Measurements from ENCODE around the gene TBC1D8B. TPM values are rescaled to one million over a fixed set of nuclear protein-coding genes. Genes with fewer than 3 reads are reported as not detected.
"Not testable (repeated sequence)": the region's sequence is repeated elsewhere in the genome, so short reads cannot be mapped to it uniquely, and the experiment has no call there.

Gene TBC1D8B
- 1 to 10 TPM; 1.1 to 4.0 (median 3.1) TPM for polyA plus RNA-seq

GRCh38 chrX:106802388-106803275, at the start of gene TBC1D8B:
TSS of gene TBC1D8B (plus strand) at chrX:106802673. CDS start at chrX:106802854, 181 bp downstream.
- no peak within 1 kb of the TSS for H3K27ac ChIP-seq (ENCODE audit: low read depth, low read length)
- WGBS, 3 donors: 1 to 27% (median 1%) methylated on average over 23 to 36 of the region's 36 CpGs

- H3K27ac ChIP-seq (ENCODE audit: low read depth, low read length): not testable (repeated sequence)
- 46 to 100% (median 83%) methylated on average over 1 of the region's 1 CpG for WGBS, 3 donors
Measured at GRCh38 chrX:106769288-106769687, 33.2 kb upstream of the TBC1D8B start.

- 35 to 67% (median 53%) methylated on average over 2 of the region's 2 CpGs for WGBS, 3 donors
- no peak overlapping the region for H3K27ac ChIP-seq (ENCODE audit: low read depth, low read length)
Measured at GRCh38 chrX:106774981-106775380, 27.5 kb upstream of the TBC1D8B start.

- 25 to 58% (median 30%) methylated on average over 2 of the region's 2 CpGs for WGBS, 3 donors
- no peak overlapping the region for H3K27ac ChIP-seq (ENCODE audit: low read depth, low read length)
Measured at GRCh38 chrX:106780264-106780663, 22.2 kb upstream of the TBC1D8B start.

GRCh38 chrX:106780664-106781377, 21.7 kb upstream of the TBC1D8B start:
- WGBS, 3 donors: 24 to 47% (median 38%) methylated on average over 1 of the region's 1 CpG
- no peak overlapping the region for H3K27ac ChIP-seq (ENCODE audit: low read depth, low read length)

- H3K27ac ChIP-seq (ENCODE audit: low read depth, low read length): no peak overlapping the region
- 41 to 73% (median 58%) methylated on average over 7 of the region's 7 CpGs for WGBS, 3 donors
Measured at GRCh38 chrX:106783716-106784115, 18.8 kb upstream of the TBC1D8B start.

- 0% methylated on average over 1 of the region's 1 CpG for WGBS, 3 donors
- H3K27ac ChIP-seq (ENCODE audit: low read depth, low read length): no peak overlapping the region
Measured at GRCh38 chrX:106791495-106791894, 11.0 kb upstream of the TBC1D8B start.

GRCh38 chrX:106802063-106802387, 448 bp upstream of the TBC1D8B start:
- 2 to 29% (median 4%) methylated on average over 11 of the region's 11 CpGs for WGBS, 3 donors
- H3K27ac ChIP-seq (ENCODE audit: low read depth, low read length): no peak overlapping the region

GRCh38 chrX:106811131-106811910, 8.8 kb downstream of the TBC1D8B start:
- 65 to 79% (median 70%) methylated on average over 7 of the region's 7 CpGs for WGBS, 3 donors
- no peak overlapping the region for H3K27ac ChIP-seq (ENCODE audit: low read depth, low read length)

- 87 to 98% (median 98%) methylated on average over 5 of the region's 5 CpGs for WGBS, 3 donors
- not testable (repeated sequence) for H3K27ac ChIP-seq (ENCODE audit: low read depth, low read length)
Measured at GRCh38 chrX:106812930-106813329, 10.5 kb downstream of the TBC1D8B start.

- 95 to 99% (median 98%) methylated on average over 3 of the region's 3 CpGs for WGBS, 3 donors
- not testable (repeated sequence) for H3K27ac ChIP-seq (ENCODE audit: low read depth, low read length)
Measured at GRCh38 chrX:106814093-106814492, 11.6 kb downstream of the TBC1D8B start.

GRCh38 chrX:106862972-106863688, 60.7 kb downstream of the TBC1D8B start:
- WGBS, 3 donors: 53 to 84% (median 74%) methylated on average over 10 to 13 of the region's 13 CpGs
- no peak overlapping the region for H3K27ac ChIP-seq (ENCODE audit: low read depth, low read length)

- H3K27ac ChIP-seq (ENCODE audit: low read depth, low read length): no peak overlapping the region
- 86 to 97% (median 95%) methylated on average over 9 of the region's 9 CpGs for WGBS, 3 donors
Measured at GRCh38 chrX:106863697-106864096, 61.2 kb downstream of the TBC1D8B start.

GRCh38 chrX:106872796-106873195, 70.3 kb downstream of the TBC1D8B start:
- H3K27ac ChIP-seq (ENCODE audit: low read depth, low read length): not testable (repeated sequence)
- WGBS, 3 donors: 97 to 100% (median 100%) methylated on average over 2 of the region's 2 CpGs

- 53 to 83% (median 56%) methylated on average over 2 of the region's 2 CpGs for WGBS, 3 donors
- H3K27ac ChIP-seq (ENCODE audit: low read depth, low read length): no peak overlapping the region
Measured at GRCh38 chrX:106874075-106874474, 71.6 kb downstream of the TBC1D8B start.

GRCh38 chrX:106875151-106875550, 72.7 kb downstream of the TBC1D8B start:
- WGBS, 3 donors: 68 to 100% (median 100%) methylated on average over 1 of the region's 1 CpG
- H3K27ac ChIP-seq (ENCODE audit: low read depth, low read length): no peak overlapping the region

GRCh38 chrX:106889468-106889867, 87.0 kb downstream of the TBC1D8B start:
- no peak overlapping the region for H3K27ac ChIP-seq (ENCODE audit: low read depth, low read length)
- WGBS, 3 donors: 74 to 90% (median 82%) methylated on average over 1 of the region's 1 CpG

GRCh38 chrX:106891762-106892460, 89.4 kb downstream of the TBC1D8B start:
- WGBS, 3 donors: 53 to 56% (median 54%) methylated on average over 7 of the region's 7 CpGs

More at GRCh38 chrX:106891762-106892460, 89.4 kb downstream of the TBC1D8B start:
- H3K27ac ChIP-seq (ENCODE audit: low read depth, low read length): no peak overlapping the region

Data from adipose tissue (tissue), 3 donors.